ENCODE data around the gene MAFF.
A peak's percentile ranks its signal among the peaks of the same experiment; 100 is the strongest.
"Not testable (repeated sequence)": the region's sequence is repeated elsewhere in the genome, so short reads cannot be mapped to it uniquely, and the experiment has no call there.

Gene MAFF

DNA sequence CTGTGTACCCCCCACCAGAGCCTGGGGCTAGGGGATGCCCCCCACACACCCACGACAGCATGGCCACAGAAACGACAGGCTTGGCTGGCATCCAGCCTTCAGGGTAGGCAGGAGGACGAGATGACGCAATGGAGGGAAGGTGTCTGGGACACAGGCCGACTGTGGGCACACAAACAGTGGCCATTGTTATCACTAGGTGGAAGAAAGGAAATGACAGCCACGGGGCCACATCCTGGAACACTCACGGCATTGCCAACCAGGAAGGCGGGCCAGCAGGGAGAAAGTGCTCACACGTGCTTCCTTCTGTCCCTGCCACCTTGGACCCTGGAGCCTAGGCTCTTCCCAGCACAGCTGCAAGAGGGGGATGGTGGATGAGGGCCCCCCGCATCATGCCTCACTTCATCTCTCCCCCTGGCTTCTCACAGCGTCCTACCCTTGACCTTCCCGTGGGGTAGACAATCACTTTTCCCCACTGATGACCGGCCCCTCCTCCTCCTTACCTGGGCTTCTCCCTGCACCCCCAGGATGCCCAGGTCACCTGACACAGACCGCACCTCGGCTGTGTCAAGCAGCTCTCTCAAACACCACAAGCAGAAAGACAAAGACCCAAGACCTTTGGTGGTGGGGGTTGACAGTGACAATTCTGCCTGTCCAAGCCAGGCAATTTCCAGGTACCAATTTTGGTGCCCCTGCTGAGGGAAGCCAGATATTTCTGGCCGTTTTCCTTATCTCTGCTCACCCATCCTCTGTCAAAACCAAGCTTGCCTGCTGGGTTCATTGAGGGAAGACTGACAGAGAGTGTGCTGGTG is 28.8 kb upstream of the MAFF start:
- peaks cover 5% of the 10 kb centered on the region for H3K4me1 ChIP-seq
- no peaks in the 10 kb centered on the region for H3K27me3 ChIP-seq (ENCODE audit: low read depth)
- no peak for DNase-seq (ENCODE audit: low spot score in 2 of 2)
- H3K4me3 ChIP-seq, result no peak overlapping the region
- in situ Hi-C loops (cut with MboI; ENCODE audit: low sequenced_read_pairs), result no loop called here
- H3K9me3 ChIP-seq, result no peaks in the 10 kb centered on the region
- H3K36me3 ChIP-seq (replicated peaks), result no peaks in the 10 kb centered on the region

DNA sequence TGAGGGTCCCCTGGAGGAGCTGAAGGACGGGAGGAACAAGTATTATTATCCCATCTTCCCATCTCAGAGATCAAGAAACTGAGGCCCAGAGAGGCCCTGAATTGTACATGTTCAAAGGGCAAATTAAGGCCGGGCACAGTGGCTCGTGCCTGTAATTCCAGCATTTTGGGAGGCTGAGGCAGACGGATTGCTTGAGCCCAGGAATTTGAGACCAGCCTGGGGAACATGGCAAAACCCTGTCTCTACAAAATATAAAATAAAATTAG is 28.2 kb upstream of the MAFF start:
- peaks cover 8% of the 10 kb centered on the region for H3K4me1 ChIP-seq
- no peak for DNase-seq (ENCODE audit: low spot score in 2 of 2)
- in situ Hi-C loops (cut with MboI; ENCODE audit: low sequenced_read_pairs), result no loop called here
- no peak overlapping the region for H3K4me3 ChIP-seq
- no peaks in the 10 kb centered on the region for H3K36me3 ChIP-seq (replicated peaks)
- H3K27me3 ChIP-seq (ENCODE audit: low read depth), result no peaks in the 10 kb centered on the region
- H3K9me3 ChIP-seq, result no peaks in the 10 kb centered on the region

DNA sequence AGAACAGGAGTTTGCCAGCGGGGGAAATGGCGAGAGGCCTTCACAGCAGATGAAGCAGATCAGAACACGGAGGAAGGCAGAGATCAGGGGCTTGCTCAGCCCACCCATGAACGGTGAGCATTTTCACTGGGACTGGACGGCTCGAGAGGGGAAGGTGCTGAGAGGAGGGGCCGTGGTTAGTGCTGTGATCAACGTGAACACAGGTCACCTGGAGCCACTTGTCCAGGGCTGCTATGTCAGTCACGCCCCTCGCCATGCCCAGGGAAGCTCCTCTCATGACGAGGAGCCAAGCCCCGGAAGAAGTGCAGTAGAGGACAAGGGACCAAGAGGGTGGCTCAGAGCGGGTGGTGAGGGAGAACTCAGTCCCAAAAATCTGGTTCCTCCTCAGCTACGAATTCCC is 27.2 kb upstream of the MAFF start:
- no peak for DNase-seq (ENCODE audit: low spot score in 2 of 2)
- Histone ChIP-seq H3K36me3 (replicated peaks) (no peaks in the 10 kb centered on the region), H3K4me1 (peaks cover 8% of the 10 kb centered on the region), H3K27me3 (ENCODE audit: low read depth) (no peaks in the 10 kb centered on the region), H3K9me3 (no peaks in the 10 kb centered on the region), H3K4me3 (no peak overlapping the region)
- in situ Hi-C loops (cut with MboI; ENCODE audit: low sequenced_read_pairs), result no loop called here

DNA sequence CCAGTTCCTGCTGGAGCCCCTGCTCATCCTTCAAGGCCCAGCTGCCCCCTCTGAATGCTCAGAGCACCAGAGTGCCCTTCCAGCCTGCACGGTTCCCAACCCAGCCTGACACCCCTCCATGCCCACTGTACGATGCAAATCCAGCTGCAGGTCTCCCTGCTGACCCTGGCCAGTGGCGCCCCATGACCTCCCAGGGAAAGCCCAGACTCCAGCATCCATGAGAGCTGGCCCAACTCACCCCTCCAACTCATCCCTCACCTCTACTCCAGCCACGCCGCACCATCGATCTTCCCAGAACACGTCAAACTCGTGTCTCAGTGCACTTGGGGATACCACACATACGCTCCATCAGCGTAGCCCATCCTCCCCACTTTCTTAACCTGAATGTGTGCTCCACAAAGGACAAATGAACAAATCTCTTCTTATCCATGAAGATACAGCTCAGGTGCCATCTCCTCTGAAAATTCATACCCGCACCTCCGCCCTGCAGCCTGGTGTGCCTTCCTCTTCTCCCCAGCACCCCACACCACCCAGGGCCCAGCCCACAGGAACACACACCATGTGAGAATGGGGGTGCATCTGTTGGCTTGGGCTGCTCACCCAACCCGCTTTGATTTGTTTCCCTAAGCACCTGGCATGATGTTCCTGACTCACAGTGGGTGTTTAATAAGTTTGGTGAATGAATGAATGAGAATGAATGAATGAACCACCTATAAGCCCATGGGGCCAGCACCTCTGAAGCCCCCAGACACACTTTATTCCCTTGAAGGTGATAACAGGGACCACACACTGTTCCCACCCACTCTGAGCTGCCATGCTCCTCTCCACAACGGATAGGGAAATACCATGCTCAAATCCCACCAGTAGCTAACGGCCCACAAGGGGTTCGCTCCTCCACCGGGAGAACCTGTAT is 26.3 kb upstream of the MAFF start:
- no peaks in the 10 kb centered on the region for H3K9me3 ChIP-seq
- H3K36me3 ChIP-seq (replicated peaks), result no peaks in the 10 kb centered on the region
- H3K27me3 ChIP-seq (ENCODE audit: low read depth), result no peaks in the 10 kb centered on the region
- in situ Hi-C loops (cut with MboI; ENCODE audit: low sequenced_read_pairs), result no loop called here
- no peak overlapping the region for H3K4me3 ChIP-seq
- no peak for DNase-seq (ENCODE audit: low spot score in 2 of 2)
- peaks cover 16% of the 10 kb centered on the region for H3K4me1 ChIP-seq

DNA sequence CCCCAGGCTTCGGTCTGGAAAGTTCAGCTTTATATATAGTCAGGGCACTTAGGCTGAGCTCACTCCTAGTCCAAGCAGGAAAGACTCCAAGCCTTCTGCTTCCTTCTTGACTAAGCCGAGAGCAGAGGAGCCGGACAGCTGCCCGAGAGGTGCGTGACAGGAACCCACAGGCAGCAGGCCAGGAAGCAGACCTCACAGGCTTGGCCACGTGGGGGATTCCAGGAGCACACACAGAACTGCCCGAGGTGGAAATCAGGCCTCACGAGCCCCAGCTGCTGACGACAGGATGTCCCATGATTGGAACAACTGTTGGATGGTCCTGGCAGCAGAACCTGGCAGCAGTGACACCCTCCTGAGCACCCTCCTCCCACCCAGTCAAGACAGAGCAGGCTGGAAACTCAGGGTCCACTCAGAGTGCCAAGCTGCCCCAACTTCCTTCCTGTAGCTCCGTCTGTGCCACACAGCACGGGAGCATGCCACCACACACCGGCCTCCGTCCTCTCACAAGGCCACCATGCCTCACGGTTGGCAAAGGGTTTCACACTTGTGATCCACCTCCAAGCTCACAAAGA is 25.5 kb upstream of the MAFF start:
- no peaks in the 10 kb centered on the region for H3K36me3 ChIP-seq (replicated peaks)
- DNase-seq (ENCODE audit: low spot score in 2 of 2), result no peak
- no peak overlapping the region for H3K4me3 ChIP-seq
- H3K9me3 ChIP-seq, result no peaks in the 10 kb centered on the region
- in situ Hi-C loops (cut with MboI; ENCODE audit: low sequenced_read_pairs), result no loop called here
- peaks cover 21% of the 10 kb centered on the region for H3K4me1 ChIP-seq
- no peaks in the 10 kb centered on the region for H3K27me3 ChIP-seq (ENCODE audit: low read depth)

DNA sequence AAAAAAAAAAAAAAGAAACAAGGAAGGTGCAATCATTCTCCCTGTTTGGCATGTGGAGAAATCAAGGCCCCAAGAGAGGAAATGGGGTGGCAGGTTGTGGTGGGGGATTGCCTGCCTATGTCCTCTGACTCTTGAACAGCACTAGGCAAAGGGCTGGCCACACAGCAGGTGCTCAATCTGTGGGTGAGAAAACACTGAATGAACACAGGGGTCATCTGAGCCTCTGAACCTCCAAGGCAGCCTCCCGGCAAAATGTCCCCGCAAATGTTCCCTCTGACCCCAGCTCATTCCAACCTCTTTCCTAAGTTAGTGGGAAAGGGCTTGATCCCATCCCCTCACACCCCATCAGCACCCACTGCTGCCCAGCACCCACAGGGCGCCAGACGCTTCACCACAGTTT is 24.8 kb upstream of the MAFF start:
- no peak for DNase-seq (ENCODE audit: low spot score in 2 of 2)

DNA sequence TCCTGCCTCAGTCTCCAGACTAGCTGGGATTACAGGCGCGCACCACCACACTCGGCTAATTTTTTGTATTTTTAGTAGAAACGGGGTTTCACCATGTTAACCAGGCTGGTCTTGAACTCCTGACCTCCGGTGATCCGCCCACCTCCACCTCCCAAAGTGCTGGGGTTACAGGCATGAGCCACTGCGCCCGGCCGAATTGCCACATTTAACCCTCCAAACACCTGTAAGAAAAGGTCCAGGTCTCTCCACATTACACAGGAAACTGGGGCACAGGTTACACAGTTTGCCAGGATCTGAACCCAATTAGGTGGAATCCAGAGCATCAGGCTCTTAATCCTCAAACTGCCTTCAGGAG is 24.2 kb upstream of the MAFF start:
- H3K36me3 ChIP-seq (replicated peaks); DNase-seq (ENCODE audit: low spot score in 2 of 2); H3K4me3 ChIP-seq; H3K9me3 ChIP-seq; in situ Hi-C loops (cut with MboI; ENCODE audit: low sequenced_read_pairs); H3K27me3 ChIP-seq (ENCODE audit: low read depth): not testable (repeated sequence)
- peaks cover 24% of the 10 kb centered on the region for H3K4me1 ChIP-seq

More for the DNA sequence above, 24.8 kb upstream of the MAFF start:
- Histone ChIP-seq H3K36me3 (replicated peaks) (no peaks in the 10 kb centered on the region), H3K9me3 (no peaks in the 10 kb centered on the region), H3K4me3 (no peak overlapping the region), H3K27me3 (ENCODE audit: low read depth) (no peaks in the 10 kb centered on the region), H3K4me1 (peaks cover 23% of the 10 kb centered on the region)
- in situ Hi-C loops (cut with MboI; ENCODE audit: low sequenced_read_pairs), result no loop called here

DNA sequence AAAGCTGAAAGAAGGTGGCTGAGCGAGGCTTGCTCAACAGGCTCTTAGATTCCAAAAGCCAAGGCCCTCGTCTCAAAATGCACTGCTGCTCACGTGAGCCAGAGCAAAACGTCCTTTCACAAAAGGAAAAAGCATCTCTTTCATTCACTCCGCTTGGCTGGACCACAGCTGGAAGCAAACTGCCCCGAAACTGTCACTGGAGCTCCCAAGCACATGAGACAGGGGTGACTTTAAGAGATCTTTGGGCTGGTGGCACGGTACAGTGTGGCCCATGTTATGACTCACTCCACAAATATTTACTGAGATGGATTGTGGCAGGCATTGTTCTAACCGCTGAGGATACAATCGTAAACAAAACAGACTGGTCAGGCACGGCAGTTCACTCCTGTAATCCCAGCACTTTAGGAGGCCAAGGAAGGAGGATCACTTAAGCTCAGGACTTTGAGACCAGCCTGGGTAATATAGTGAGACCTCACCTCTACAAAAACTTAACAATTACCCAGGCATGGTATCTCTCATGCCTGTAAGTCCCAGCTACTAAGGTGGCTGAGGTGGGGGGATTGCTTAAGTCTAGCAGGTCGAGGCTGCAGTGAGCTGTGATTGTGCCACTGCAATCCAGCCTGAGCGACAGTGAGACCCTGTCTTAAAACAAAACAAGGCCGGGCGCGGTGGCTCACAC is 23.7 kb upstream of the MAFF start:
- no peaks in the 10 kb centered on the region for H3K9me3 ChIP-seq
- in situ Hi-C loops (cut with MboI; ENCODE audit: low sequenced_read_pairs), result no loop called here
- no peak overlapping the region for H3K4me3 ChIP-seq

DNA sequence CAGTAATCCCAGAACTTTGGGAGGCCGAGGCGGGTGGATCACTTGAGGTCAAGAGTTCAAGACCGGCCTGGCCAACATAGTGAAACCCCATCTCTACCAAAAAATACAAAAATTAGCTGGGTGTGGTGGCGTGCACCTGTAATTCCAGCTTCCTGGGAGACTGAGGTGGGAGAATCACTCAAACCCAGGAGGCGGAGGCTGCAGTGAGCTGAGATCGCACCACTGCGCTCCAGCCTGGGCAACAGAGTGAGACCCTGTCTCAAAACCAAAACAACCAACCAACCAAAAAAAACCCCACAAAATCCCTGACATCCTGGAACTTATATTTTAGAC is 23.2 kb upstream of the MAFF start:
- DNase-seq (ENCODE audit: low spot score in 2 of 2); in situ Hi-C loops (cut with MboI; ENCODE audit: low sequenced_read_pairs): not testable (repeated sequence)
- H3K4me1 ChIP-seq, result peaks cover 24% of the 10 kb centered on the region

More for the DNA sequence above, 23.7 kb upstream of the MAFF start:
- peak; percentile 54 to 60 for DNase-seq (ENCODE audit: low spot score in 2 of 2)
- H3K4me1 ChIP-seq, result peaks cover 24% of the 10 kb centered on the region
- no peaks in the 10 kb centered on the region for H3K27me3 ChIP-seq (ENCODE audit: low read depth)
- H3K36me3 ChIP-seq (replicated peaks), result no peaks in the 10 kb centered on the region

DNA sequence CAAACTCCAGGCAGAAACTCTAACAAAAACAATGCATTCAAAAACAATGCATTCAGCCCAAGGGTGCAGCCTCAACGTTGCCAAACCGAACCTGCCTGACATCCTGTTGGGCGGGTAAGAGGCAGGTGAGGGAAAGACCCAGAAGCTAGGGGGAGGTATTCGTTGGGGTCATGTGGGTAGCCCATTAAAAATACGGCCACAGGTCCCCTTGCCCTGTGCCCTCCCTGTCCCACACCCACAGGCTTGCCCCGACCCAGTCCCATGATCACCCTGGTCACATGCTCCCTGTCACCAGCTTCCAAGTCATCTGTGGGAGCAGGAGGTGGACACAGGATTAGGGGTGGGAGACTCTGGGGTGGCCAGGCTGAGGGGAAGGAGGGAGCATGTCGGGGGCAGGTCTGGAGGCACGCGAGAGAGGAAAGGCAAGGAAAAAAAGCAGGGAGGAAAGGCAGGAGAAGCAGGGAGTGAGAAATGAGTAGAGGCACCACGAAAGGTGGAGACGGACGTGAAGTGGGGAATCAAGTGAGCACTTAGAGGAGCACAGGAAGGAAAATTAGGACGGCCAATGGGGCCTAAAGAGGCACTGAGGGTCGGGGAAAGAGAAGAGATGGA is 20.8 kb upstream of the MAFF start:
- H3K27me3 ChIP-seq (ENCODE audit: low read depth), result no peaks in the 10 kb centered on the region
- in situ Hi-C loops (cut with MboI; ENCODE audit: low sequenced_read_pairs), result no loop called here
- peaks cover 24% of the 10 kb centered on the region for H3K4me1 ChIP-seq
- H3K36me3 ChIP-seq (replicated peaks), result no peaks in the 10 kb centered on the region
- H3K9me3 ChIP-seq, result no peaks in the 10 kb centered on the region
- DNase-seq (ENCODE audit: low spot score in 2 of 2), result peak in 1 of 2 experiments; percentile 30
- H3K4me3 ChIP-seq, result peak overlapping the region; percentile 54

More for the DNA sequence above, 23.2 kb upstream of the MAFF start:
- H3K4me3 ChIP-seq; H3K36me3 ChIP-seq (replicated peaks); H3K9me3 ChIP-seq; H3K27me3 ChIP-seq (ENCODE audit: low read depth): not testable (repeated sequence)

DNA sequence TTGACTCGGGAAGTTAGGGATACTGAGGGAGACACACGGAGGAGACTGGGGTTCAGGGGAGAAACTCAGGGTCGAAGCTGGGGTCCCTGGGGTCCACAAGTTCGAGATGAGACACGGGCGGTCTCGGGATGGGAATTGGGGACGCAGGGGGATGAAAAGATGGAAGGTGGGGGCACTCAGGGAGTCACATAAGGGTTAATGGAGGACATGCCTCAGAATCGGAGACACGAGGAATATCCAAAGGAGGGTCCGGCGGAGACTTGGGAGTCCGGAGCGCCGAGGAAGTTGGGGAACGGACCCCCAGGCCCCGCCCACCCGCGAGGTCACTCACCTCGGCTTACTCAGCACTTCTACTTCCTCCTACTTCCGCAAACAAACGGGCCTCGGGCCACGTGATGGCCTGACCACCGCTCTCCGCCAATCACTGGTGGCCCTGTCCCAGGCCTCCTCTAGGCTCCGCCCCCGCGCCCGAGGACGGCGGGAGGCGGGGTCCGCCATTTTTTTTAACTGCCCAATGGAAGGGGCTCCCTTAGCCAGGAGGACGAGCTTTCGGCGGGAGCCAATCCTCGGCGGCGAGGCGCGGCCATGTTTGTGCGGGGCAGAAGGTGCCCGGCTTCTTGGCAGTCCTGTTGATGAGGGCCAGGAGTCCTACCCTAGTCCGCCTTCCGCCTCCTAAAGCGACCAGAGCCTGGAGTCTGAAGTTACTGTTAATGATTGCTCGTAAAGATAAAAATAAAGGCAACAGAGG is 20.2 kb upstream of the MAFF start, which contains the start of gene PLA2G6:
Gene PLA2G6 (minus strand): TSS at position 378 of the 748 bp plus-strand sequence. CDS start 12,404 bp downstream, outside the sequence.
- H3K36me3 ChIP-seq (replicated peaks), result no peaks in the 10 kb centered on the region
- peak within 1 kb of the TSS; percentile 54 for H3K4me3 ChIP-seq
- no peaks in the 10 kb centered on the region for H3K27me3 ChIP-seq (ENCODE audit: low read depth)
- peaks cover 24% of the 10 kb centered on the region for H3K4me1 ChIP-seq
- in situ Hi-C loops (cut with MboI; ENCODE audit: low sequenced_read_pairs), result no loop called here
- DNase-seq (ENCODE audit: low spot score in 2 of 2), result peak; percentile 99
- no peaks in the 10 kb centered on the region for H3K9me3 ChIP-seq

DNA sequence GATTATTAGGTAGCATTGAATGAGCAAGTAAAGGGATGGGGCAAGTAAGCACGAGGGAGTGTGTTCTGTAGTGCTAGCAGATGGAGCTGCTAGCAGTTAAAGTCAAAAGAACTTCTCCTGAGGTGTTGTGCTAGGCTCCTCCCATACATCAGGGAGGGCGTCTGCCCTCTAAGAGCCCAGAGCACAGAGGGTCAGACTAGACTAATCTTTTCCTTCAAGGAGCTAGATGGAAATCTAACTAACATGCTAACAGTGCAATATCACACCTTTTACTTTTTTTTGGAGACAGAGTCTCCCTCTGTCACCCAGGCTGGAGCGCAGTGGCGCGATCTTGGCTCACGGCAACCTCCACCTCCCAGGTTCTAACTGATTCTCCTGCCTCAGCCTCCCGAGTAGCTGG is 17.0 kb upstream of the MAFF start:
- Histone ChIP-seq H3K4me1 (peaks cover 15% of the 10 kb centered on the region), H3K9me3 (no peaks in the 10 kb centered on the region), H3K36me3 (replicated peaks) (no peaks in the 10 kb centered on the region), H3K4me3 (no peak overlapping the region), H3K27me3 (ENCODE audit: low read depth) (no peaks in the 10 kb centered on the region)
- no peak for DNase-seq (ENCODE audit: low spot score in 2 of 2)
- in situ Hi-C loops (cut with MboI; ENCODE audit: low sequenced_read_pairs), result no loop called here

DNA sequence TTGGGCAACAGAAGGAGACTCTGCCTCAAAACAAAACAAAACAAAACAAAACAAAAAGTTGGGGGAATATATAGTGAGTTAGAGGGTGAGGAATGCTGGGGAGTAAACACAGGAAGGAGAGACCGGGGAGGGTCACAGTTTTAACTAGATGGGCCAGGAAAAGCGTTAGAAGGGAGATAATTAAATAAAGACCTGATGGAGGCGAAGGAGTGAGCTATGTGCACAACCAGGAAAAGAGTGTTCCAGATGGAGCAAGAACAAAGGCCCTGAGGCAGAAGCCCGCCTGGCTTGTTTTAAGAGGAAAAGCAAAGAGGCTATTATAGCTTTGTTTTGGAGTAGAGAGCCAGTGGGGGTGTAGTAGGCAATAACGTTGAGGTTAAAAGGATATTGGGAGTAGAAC is 15.4 kb upstream of the MAFF start:
- Histone ChIP-seq H3K27me3 (ENCODE audit: low read depth) (no peaks in the 10 kb centered on the region), H3K4me1 (peaks cover 3% of the 10 kb centered on the region), H3K4me3 (no peak overlapping the region), H3K9me3 (no peaks in the 10 kb centered on the region), H3K36me3 (replicated peaks) (no peaks in the 10 kb centered on the region)
- no peak for DNase-seq (ENCODE audit: low spot score in 2 of 2)
- in situ Hi-C loops (cut with MboI; ENCODE audit: low sequenced_read_pairs), result no loop called here

All from HAP-1 (cell line).